Lower leg skin (tissue), 3 donors: ENCODE measurements around the gene SLC9A6.

ENCODE experiments used
- POLR2A ChIP-seq, 2 donors: fragments of 450-650 bp; IDR thresholded peaks; one replicate each; pipeline ENCODE4 v1.6.1; 2016 to 2017; ENCODE audit warnings: antibody characterized with exemption in 2 of 2, mild to moderate bottlenecking in 1 of 2, moderate library complexity in 1 of 2
- TF ChIP-seq, protein P1 (sequence below), 3 donors: fragments of 450-650 bp; IDR thresholded peaks; one replicate each; pipeline ENCODE4 v1.5.1; 2016; ENCODE audit warnings: antibody characterized with exemption in 3 of 3, mild to moderate bottlenecking in 3 of 3, moderate library complexity in 2 of 3

GRCh38 chrX:136061696-136062095 lies 76.5 kb downstream of the SLC9A6 start:
- TF ChIP-seq, protein P1, sequence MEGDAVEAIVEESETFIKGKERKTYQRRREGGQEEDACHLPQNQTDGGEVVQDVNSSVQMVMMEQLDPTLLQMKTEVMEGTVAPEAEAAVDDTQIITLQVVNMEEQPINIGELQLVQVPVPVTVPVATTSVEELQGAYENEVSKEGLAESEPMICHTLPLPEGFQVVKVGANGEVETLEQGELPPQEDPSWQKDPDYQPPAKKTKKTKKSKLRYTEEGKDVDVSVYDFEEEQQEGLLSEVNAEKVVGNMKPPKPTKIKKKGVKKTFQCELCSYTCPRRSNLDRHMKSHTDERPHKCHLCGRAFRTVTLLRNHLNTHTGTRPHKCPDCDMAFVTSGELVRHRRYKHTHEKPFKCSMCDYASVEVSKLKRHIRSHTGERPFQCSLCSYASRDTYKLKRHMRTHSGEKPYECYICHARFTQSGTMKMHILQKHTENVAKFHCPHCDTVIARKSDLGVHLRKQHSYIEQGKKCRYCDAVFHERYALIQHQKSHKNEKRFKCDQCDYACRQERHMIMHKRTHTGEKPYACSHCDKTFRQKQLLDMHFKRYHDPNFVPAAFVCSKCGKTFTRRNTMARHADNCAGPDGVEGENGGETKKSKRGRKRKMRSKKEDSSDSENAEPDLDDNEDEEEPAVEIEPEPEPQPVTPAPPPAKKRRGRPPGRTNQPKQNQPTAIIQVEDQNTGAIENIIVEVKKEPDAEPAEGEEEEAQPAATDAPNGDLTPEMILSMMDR (IDR thresholded peaks at IDR 0.05), result no peak
- no peak for TF ChIP-seq POLR2A (IDR thresholded peaks at IDR 0.05)
